Medulla oblongata (tissue), 1 donor: ENCODE results near the gene RHBDD1.

Experiments
- DNase-seq: peaks from one replicate; pipeline ENCODE4 v3.0.0-alpha.2; 2015; ENCODE audit errors: extremely low spot score

RHBDD1 gene, protein sequence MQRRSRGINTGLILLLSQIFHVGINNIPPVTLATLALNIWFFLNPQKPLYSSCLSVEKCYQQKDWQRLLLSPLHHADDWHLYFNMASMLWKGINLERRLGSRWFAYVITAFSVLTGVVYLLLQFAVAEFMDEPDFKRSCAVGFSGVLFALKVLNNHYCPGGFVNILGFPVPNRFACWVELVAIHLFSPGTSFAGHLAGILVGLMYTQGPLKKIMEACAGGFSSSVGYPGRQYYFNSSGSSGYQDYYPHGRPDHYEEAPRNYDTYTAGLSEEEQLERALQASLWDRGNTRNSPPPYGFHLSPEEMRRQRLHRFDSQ

DNA sequence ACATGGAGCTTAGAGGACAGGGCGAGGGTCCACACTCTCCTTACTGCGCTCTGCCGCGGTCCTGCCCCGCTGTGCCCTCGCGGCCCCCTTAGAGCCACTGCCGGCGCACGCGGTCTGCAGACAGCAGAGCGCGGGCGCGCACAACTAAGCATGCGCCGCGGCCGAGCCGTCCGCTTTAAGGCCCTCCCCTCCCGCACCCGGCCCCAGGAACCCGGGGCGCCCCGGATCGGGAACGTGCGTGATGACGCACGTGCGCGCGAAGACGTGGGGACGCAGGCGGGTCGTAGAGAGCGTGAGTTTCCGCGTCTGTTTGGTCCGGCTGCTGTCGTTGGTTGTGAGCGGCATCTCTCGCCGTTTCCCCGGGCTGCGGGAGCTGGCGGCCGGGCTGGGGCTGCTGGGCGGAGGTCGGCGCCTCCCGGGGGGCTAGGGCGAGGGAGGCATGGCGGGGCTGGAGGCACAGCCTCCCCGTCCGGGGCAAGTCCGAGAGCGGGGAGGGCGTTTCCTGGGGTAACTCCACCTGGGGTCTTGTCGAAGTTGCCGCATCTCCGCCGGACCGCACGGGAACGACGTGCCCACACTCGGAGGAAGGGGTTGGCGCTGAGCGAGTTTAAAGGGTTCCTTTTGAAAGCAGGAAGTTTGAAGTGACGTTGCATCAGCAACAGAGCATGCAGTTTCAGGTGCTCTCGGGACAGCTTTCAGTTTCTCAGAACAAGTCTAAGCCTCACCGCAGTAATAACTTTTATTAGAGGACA, at the start of gene RHBDD1:
TSS of gene RHBDD1 (plus strand) at position 259 of the 752 bp plus-strand sequence. CDS start 28,640 bp downstream, outside the sequence.
- DNase-seq: peak; percentile 94

DNA sequence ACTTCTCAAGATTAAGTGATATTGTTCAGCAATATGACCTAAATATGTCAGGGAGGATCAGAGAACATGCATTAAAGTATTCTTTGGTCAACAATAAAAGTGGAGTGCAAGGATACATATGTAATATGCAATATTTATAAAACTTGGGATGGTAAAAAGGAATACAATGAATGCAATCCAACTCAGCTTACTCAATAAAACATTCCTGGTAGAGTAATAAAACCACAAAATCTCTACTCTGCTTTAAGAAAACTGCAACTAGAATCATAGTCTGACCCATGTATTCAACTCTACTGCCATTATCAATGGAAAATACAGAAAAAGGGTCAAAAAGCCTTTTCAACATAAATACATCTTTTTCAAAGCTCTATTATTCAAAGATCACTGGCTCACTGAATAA, 47.8 kb upstream of the RHBDD1 start:
- no peak for DNase-seq

DNA sequence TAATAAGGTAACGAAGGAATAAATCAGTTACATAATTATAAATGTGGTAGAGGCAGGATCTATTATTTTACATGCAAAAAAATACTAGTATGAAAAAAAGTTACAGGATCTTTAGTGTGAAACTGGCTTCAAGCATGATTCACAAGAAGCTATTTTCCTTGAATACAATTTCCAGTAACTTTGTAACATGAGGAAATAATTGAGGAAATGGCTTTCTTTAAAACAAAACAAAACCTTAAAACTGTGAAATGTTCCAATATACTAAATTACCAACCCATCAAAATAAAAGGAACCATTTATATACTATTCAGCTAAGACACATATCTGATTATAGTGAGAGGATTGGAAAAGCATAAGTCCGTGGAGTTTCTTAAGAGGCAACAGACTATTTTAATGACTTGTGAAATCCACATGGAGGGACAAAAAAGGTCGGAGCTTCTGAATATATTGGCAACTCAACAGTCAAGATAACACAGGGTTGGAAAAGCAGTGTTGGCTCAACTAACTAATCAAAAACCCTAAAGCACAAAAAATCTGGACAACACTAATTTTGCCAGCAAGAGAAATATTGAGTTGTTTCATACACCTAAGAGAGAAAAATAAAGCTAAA, 46.9 kb upstream of the RHBDD1 start:
- DNase-seq: no peak

DNA sequence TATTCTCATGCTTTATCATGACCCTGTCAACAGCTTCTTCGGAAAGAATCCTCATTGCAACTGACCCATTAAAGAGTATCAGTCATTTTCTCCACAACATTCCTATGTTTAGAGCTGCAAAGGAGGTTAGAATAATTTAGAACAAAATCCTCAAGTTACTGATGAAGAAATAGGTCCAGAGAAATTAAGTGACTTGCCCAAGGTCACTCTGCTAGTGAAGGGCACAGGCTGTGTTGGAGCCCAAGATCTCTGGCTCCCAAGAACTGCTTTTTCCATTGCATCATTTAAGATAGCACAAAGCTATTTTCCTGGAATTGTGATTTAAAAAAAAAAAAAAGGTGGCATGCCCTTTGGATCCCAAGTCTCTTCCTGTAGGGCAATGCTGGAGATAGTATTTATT, 45.8 kb upstream of the RHBDD1 start:
- no peak for DNase-seq

DNA sequence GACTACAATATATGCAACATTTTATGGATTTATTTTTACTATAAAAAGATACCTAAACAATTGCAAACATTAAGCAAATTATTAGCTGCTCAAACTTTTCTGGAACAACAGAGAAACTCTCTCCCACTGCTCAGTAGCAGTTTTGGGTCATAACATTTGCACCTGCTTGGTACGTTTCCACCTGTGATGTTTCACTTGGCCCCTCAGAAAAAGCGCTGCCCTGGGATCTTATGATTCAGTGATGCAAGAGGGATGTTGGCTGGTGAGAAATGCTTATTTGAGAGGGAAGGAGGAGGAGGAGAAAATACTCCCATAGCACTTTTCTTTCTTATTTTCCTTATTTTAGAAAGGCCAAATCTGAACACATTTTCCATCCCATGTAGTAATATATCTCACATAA, 45.4 kb upstream of the RHBDD1 start:
- DNase-seq: no peak

DNA sequence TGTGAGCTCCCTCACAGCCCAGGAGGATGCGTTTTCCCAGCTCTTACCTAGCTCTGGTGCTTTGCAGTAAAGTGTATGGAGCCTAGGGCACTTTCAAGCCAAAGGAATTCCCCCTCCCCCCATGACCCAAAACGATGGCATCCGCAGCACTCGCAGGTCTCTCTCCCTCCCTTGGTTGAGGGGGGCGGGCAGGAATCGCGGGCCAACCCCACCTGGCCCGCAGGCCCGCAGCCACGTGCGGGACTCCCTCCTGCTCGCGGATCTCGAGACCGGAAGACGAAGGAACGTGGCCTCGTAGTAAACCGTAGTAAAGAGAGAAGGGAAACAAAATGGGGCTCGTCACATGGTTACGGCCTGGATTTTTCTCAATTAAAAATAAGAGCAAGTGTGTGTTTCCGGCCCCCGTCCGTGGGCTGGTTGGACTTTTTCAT, 44.8 kb upstream of the RHBDD1 start:
- DNase-seq: peak; percentile 79

DNA sequence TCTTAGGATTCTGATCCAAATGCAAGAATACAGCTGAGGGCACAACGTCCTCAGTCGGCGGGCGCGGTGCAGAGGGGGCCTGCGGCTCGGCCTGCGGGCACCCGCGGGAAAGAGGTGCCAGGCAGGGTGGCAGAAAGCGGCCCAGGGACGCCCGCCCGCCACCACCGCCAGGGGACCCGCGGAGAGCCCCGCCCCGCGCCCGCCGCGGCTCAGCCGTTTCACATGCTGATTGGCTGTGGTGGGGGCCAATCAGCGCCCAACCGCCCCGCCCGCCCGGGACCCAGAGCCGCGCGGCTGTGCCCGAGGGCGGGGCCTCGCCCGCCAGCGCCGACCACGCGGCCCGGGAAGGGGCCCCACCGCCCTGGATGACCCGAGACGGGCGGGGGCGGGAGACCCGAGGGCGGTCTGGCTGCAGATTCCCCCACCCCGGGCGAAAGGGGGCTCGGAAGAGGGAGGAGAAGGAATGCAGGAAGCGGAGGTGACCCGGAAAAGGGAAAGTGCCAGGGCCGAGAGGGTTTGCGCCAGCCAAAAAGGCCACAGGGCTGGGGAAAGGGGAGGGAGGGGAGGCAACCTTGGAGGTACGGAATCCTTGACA, 44.3 kb upstream of the RHBDD1 start:
- peak; percentile 93 for DNase-seq

DNA sequence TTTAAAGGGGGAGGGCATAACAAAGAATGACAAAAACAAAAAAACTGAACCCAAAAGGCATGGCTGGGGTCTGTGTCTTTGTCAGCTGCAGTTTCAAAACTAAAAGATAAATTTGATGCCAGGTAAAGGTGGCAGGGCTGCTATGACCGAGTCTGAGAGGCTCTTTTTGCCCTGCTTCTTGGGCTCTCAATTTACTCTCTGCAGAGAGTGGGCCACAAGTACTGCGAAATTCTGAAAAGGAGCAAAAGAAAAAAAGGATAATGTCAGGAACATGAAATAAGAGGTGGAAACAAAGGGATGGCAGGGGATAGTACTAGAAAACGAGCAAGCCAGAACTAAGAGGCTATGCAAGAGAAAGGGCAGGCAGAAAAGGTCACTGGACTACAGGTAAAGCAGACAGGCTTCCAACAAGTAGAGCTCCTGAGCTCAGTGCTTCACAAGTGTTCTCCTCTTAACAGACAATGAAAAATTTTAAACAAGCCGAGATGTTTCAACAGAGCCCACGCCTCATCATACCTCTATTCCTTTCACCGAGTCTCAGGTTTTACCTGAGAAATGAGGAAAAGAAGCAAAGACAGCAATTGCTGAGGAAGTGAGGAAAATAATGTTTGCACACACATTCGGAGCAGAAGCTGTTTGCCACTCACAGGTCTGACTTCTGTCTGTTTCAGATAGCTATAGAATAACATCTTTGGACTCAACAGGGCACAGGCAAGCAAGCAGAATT, 43.5 kb upstream of the RHBDD1 start:
- DNase-seq: no peak

DNA sequence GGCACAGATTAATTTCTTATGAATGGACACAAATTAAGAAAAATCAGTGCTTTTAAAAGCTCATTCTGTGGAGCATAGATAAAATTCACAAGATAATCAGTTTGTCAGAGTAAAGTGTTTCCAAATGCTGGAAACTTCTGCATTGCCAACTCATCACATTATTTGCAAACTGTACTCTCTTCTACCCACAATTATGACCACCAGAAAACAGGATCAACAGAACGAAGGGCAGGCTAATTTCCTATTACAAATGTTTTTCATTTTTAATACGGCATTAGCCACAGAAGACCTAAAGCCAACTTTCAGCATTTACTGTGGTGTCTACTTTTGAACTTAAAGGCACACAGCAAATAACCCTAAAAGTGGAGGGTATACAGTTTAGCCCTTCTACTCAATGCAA, 42.2 kb upstream of the RHBDD1 start:
- no peak for DNase-seq

DNA sequence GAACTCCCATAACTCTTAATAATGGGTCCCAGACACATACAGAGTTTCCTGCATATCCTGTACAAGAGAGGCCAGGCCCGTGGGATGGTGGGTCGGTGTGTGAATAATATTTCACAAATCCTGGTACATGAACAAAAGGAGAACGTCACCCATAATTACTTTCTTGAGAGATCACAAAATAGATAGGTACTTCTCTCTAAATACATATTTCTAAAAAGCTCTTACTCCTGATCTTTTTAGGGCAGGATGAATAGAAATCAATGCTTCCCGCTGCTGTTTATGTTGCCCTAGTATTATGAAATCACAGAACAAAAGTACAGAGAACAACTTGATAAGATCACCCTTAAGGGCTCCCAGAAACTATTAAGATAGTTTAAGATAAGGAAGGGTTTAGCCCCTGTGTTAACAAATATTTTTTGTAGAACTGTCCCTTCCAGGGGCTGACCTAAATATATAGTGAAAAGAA, 41.6 kb upstream of the RHBDD1 start:
- no peak for DNase-seq

DNA sequence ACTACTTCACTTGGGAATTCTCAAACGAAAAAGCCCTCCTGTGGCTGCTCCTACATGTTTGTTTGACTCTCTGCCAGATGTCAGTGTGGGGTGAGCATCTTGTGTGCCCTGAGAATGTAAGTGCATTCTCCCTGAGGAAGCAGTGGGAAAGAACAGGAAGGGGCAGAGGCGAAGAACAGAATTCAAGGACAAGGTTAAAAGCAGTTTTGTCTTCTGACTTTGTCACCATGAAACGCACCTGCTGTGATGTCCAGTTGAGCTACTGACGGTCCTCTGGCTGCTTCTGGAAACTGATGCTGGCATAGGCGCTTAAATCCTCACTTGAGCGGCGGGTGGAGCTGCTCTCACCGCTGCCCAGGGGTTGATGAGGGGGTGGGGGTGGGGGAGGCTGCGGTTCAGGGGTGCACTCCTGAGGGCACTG, 41.1 kb upstream of the RHBDD1 start:
- DNase-seq: peak; percentile 38

DNA sequence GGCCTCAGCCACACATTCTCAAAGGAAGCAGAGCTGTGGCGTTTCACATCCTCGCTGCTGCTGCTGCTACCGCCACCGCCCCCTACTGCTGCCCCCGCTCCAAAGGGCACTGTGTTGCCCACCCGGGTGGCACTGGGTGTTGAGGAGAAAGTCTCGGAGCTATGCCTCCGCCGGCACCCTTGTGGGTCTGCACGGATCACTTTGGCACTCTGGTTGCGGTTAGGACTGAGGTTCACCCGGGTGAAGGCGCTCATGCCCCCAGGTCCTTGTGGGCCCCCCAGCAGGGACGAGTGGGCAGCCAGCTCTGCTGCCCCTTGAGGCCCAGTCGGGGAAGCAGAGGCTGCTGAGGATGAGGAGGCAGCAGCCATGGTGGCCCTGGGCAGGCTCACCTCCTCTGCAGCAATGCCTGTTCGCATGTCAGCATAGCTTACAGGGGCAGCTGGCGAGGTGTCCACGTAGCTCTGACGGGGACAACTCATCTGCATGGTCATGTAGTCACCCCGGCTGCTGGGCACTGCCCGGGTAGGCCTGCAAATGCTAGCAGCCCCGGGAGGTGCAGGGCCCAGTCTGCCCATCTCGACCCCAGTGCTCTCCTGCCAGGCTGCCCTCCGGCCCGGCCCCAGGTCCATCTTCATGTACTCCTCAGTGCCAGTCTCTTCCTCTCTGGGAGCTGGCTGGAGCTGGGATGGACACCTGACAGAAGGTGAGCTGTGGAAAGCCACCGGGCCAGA, 40.4 kb upstream of the RHBDD1 start:
- DNase-seq: no peak

DNA sequence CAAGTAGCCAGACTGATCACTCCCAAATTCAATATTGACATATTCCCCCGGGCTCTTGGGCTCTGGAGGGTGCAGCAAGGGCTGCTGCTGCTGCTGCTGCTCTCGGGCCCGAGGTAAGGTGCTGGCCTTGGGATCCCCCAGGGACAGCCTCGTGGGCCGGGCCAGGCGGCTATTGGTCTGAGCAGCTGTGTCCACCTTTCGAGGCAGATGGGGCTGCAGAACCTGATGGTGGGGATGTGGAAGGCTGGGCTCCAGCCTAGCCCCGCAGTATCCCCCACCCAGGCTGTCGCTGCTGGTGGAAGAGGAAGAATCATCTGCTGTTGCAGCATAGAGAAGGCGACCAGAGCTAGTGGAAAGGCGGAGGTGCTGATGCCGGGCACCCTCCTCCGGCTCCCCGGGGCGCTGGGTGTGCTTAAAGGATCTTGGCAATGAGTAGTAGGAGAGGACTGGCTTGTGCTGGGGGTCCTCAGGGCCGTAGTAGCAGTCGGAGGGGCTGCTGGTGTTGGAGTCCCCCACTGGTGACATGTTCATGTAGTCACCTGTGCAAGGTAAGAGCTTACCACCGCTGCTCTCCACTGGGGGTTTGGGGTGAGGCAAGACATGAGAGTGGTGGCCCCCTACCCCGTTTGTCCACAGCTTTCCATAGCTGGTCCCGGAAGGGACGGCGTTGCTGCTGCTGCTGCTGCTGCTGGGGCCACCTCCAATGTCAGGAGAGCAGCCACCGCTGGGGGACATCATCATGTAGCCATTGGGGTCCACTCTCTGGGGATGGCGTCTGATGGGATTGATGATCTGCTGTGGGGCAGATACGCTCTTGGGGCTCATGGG, 39.6 kb upstream of the RHBDD1 start:
- no peak for DNase-seq

DNA sequence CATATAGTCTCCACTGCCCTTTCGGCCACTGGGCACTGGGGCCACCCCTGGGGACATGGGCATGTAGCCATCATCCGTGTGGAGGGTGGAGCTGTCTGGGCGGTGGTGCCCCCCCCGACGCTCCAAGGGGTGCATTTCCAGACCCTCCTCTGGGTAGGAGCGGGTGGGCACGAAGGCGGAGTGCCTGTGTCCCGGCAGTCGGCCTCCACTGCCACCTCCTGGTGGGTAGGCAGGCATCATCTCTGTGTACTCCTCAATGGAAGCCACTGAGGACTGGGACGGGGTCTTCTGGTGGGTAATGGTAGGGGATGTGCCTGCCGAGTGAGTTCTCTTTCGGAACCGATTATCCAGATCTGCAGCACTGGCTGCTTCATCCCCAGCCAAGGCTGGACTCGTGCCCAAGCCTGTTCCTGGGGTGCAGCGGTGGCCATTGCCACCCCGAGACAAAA, 39.0 kb upstream of the RHBDD1 start:
- DNase-seq: no peak

DNA sequence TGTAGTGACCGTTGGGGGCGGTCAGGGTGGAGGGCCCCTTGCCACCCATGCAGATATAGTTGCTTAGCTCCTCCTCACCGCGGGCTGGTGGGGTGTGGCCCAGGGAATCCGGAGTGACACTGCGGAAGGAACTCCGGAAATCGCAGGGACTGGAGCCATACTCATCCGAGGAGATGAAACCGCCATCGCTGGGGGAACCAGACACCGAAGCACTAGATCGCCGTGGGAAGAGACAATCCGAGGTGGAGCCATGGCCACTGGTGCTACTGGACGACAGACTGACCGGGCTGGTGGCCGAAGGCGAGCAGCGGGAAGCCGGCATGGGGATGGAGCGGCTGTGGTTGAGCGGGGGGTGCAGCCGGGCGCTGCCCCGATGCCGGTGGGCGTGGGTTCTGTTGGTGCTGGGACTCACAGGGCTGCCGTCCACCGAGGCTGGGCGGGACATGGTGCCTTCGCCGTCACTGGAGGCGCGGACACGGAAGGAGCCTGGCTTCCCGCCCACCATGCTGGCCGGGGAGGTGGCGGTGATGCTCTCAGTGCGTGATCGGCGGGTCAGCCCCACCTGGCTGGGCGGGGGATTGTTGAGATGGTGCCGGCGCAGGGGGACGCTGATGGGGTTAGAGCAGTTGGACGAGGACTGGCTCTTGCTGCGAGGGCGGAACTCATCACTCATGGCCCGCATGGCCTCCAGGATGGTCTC, 38.4 kb upstream of the RHBDD1 start:
- no peak for DNase-seq

DNA sequence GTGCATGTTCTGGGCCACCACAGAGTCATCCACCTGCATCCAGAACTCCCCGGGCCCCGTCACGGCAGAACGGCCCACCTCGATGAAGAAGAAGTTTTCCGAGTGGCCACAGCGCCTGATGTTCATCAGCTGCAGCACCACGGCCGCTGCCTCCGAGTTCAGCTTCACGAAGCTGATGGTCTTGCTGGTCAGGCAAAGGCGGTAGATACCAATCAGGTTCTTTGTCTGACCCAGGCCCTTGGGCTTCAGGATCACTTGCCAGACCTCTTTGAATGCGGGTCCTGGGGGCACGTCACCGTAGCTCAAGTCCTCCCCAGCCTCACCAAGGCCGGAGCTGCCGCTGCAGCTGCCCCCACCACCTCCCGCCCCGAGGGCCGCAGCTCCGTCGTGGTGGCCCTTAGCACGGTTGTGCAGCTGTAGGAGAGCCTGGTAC, 37.8 kb upstream of the RHBDD1 start:
- DNase-seq: no peak

DNA sequence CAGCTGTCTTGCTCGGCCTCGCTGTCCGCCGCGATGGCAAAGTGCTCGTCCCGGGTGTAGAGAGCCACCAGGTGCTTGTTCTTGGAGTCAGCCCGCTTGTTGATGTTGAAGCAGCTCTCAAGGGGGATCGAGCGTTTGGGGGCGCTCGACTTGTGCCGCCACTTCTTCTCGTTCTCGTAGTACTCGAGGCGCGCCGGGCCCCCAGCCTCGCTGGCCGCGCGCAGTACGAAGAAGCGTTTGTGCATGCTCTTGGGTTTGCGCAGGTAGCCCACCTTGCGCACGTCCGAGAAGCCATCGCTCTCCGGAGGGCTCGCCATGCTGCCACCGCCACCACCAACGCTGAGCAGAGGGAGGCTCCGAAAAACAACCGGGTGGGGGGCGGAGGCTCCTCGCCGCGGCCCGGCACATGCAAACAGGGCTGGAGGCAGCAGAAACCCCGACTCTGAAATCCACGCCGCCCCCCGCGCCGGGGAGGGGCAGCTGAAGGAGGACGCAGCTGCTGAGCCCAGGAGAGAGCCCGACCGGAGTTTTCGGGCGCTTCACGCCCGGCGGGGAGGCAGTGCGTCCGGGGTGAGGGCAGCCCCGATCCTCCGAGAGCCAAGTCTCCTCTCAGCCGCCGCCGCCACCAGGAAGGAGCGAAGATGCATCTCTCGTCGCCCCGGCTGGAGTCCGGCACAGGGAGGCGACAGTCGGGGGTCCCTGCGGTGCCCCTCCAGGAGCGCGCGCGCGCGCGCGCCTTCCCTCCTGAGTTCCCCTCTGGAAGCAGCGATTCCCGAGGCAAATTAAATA, 37.2 kb upstream of the RHBDD1 start:
- no peak for DNase-seq

DNA sequence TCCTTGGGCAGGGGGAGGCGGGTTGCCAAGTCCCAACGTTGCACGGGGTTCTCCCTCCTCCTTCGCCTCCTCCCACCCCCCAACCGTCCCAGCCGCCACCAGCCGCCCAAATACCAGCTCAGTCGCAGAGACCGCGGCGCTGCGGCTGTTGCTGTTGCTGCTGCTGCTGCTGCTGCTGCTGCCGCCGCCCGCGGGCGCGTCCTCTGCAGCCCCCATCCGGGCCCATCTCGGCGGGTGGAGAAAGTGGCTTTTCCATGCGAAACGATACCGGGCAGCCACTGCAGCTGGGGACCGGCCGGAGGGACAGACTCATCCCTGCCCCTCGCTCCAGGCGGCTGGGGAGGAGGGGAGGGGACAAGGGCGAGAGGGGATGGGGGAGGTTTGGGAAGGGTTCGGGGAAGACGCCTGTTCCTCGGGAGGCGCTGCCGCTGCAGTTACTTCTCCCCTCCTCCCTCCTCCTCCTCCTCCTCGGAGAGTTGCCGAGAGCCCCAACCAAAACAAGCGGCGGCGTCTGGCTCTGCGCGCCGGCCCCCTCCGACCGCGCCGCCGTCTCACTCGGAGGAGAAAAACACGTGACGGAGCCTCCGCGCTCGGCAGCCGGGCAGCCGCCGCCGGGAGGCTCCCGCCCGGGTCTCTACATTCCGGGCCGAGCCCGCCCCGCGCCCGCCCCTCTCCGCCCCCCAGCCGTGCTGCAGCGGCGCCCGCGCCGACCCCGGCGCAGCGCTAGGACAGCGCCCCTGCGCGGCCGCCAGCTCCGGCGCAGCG, 36.5 kb upstream of the RHBDD1 start, which contains the start of gene IRS1:
TSS of gene IRS1 (minus strand) at position 610 of the 765 bp plus-strand sequence. CDS start 1,082 bp downstream, outside the sequence.
- peak; percentile 63 for DNase-seq
